Measurements from ENCODE around the gene CCNF. TPM values are rescaled to one million over a fixed set of nuclear protein-coding genes. Genes with fewer than 3 reads are reported as not detected.

CCNF gene
- total RNA-seq, 4 donors from 2014 or later: 5.6 to 17.7 (median 11.3) TPM

- 15 to 32% methylated on average over 5 to 6 of the region's 9 CpGs for WGBS, 2 donors
- TF ChIP-seq POLR2A (IDR thresholded peaks at IDR 0.05) (no peak), CTCF (IDR thresholded peaks at IDR 0.05) (no peak)
- no peak overlapping the region for H3K4me3 ChIP-seq (ENCODE audit: low read depth, poor library complexity, severe bottlenecking)
- intact Hi-C loops (cut with DNase I; ENCODE audit: low total_unique reads): no loop called here
- no peak for DNase-seq (ENCODE audit: low spot score in 2 of 2)
Measured at GRCh38 chr16:2470603-2471015, 41.4 kb downstream of the CCNF start.

GRCh38 chr16:2471016-2471652, 41.9 kb downstream of the CCNF start, which contains the start of gene NTN3:
NTN3 (plus strand) TSS chr16:2471297; CDS start chr16:2471702, 405 bp downstream.
- no peak for DNase-seq (ENCODE audit: low spot score in 2 of 2)
- 0% methylated on average over 4 of the region's 59 CpGs; no CpG with 5 or more reads in 1 of the 2 donors for WGBS, 2 donors
- TF ChIP-seq CTCF (IDR thresholded peaks at IDR 0.05) (no peak), POLR2A (IDR thresholded peaks at IDR 0.05) (no peak)
- H3K4me3 ChIP-seq (ENCODE audit: low read depth, poor library complexity, severe bottlenecking): peak within 1 kb of the TSS; percentile 7
- intact Hi-C loops (cut with DNase I; ENCODE audit: low total_unique reads): no loop called here

- intact Hi-C loops (cut with DNase I; ENCODE audit: low total_unique reads): no loop called here
- TF ChIP-seq POLR2A (IDR thresholded peaks at IDR 0.05): no peak
- no peak for DNase-seq (ENCODE audit: low spot score in 2 of 2)
- H3K4me3 ChIP-seq (ENCODE audit: low read depth, poor library complexity, severe bottlenecking): peak overlapping the region; percentile 7
- WGBS, 2 donors: 63% methylated on average over 17 to 29 of the region's 61 CpGs
Measured at GRCh38 chr16:2471653-2472487, 42.6 kb downstream of the CCNF start.

- 90 to 98% methylated on average over 13 to 27 of the region's 27 CpGs for WGBS, 2 donors
- intact Hi-C loops (cut with DNase I; ENCODE audit: low total_unique reads): no loop called here
- no peak for DNase-seq (ENCODE audit: low spot score in 2 of 2)
- no peak overlapping the region for H3K4me3 ChIP-seq (ENCODE audit: low read depth, poor library complexity, severe bottlenecking)
- TF ChIP-seq CTCF (IDR thresholded peaks at IDR 0.05) (no peak), POLR2A (IDR thresholded peaks at IDR 0.05) (no peak)
Measured at GRCh38 chr16:2472488-2472864, 43.2 kb downstream of the CCNF start.

GRCh38 chr16:2472885-2473445, 43.7 kb downstream of the CCNF start:
- TF ChIP-seq POLR2A (IDR thresholded peaks at IDR 0.05) (no peak), CTCF (IDR thresholded peaks at IDR 0.05) (no peak)
- DNase-seq (ENCODE audit: low spot score in 2 of 2): no peak
- H3K4me3 ChIP-seq (ENCODE audit: low read depth, poor library complexity, severe bottlenecking): no peak overlapping the region
- intact Hi-C loops (cut with DNase I; ENCODE audit: low total_unique reads): no loop called here
- 87% methylated on average over 13 to 14 of the region's 14 CpGs for WGBS, 2 donors

GRCh38 chr16:2473446-2473926, 44.2 kb downstream of the CCNF start:
- DNase-seq (ENCODE audit: low spot score in 2 of 2): no peak
- no peak overlapping the region for H3K4me3 ChIP-seq (ENCODE audit: low read depth, poor library complexity, severe bottlenecking)
- intact Hi-C loops (cut with DNase I; ENCODE audit: low total_unique reads): no loop called here
- WGBS, 2 donors: 7 to 8% methylated on average over 25 to 31 of the region's 49 CpGs
- TF ChIP-seq CTCF (IDR thresholded peaks at IDR 0.05) (no peak), POLR2A (IDR thresholded peaks at IDR 0.05) (no peak)
